ENCODE data around the gene KRTAP16-1.

Gene KRTAP16-1

GRCh38 chr17:41328207-41328606 lies 19.1 kb upstream of the KRTAP16-1 start:
- no peak for DNase-seq

- DNase-seq, result no peak
Observed at GRCh38 chr17:41327411-41328120, 18.5 kb upstream of the KRTAP16-1 start.

- DNase-seq, result no peak
Observed at GRCh38 chr17:41326173-41327145, 17.4 kb upstream of the KRTAP16-1 start.

GRCh38 chr17:41325611-41326010 lies 16.5 kb upstream of the KRTAP16-1 start:
- no peak for DNase-seq

GRCh38 chr17:41325126-41325525 lies 16.0 kb upstream of the KRTAP16-1 start:
- no peak for DNase-seq

GRCh38 chr17:41324180-41325075 lies 15.3 kb upstream of the KRTAP16-1 start:
- DNase-seq, result no peak

- no peak for DNase-seq
Observed at GRCh38 chr17:41322903-41323895, 14.1 kb upstream of the KRTAP16-1 start.

GRCh38 chr17:41322094-41322902 lies 13.2 kb upstream of the KRTAP16-1 start:
- peak; percentile 45 for DNase-seq

- no peak for DNase-seq
Observed at GRCh38 chr17:41318231-41318630, 9.1 kb upstream of the KRTAP16-1 start.

- DNase-seq, result no peak
Observed at GRCh38 chr17:41315814-41316445, 6.8 kb upstream of the KRTAP16-1 start.

GRCh38 chr17:41315204-41315794 lies 6.2 kb upstream of the KRTAP16-1 start, which contains the start of gene KRTAP17-1:
Gene KRTAP17-1 (minus strand): TSS chr17:41315710. CDS start chr17:41315650, 60 bp downstream.
- no peak for DNase-seq

- DNase-seq, result no peak
Observed at GRCh38 chr17:41311111-41311510, 2.0 kb upstream of the KRTAP16-1 start.

GRCh38 chr17:41308251-41308917 lies 725 bp downstream of the KRTAP16-1 start:
- peak; percentile 23 for DNase-seq

- no peak for DNase-seq
Observed at GRCh38 chr17:41307647-41308046, 1.5 kb downstream of the KRTAP16-1 start.

GRCh38 chr17:41304091-41304490 lies 5.0 kb downstream of the KRTAP16-1 start:
- DNase-seq, result no peak

- DNase-seq, result no peak
Observed at GRCh38 chr17:41302981-41303380, 6.1 kb downstream of the KRTAP16-1 start.

- peak; percentile 9 for DNase-seq
Observed at GRCh38 chr17:41301916-41302901, 6.9 kb downstream of the KRTAP16-1 start, which contains the start of gene KRTAP29-1. Gene KRTAP29-1 (minus strand): TSS chr17:41302851. CDS start chr17:41302851, 0 bp downstream.
